A204.1 (cell line): Measurements from ENCODE around the gene SSH2.
"Not testable (repeated sequence)": the region's sequence is repeated elsewhere in the genome, so short reads cannot be mapped to it uniquely, and the experiment has no call there.

ENCODE experiments used
- FAIRE-seq: peaks from 2 replicates; lab custom pipeline; 2012; peaks lifted over from hg19 to GRCh38; lab: Jason Lieb, UNC

The SSH2 gene

DNA sequence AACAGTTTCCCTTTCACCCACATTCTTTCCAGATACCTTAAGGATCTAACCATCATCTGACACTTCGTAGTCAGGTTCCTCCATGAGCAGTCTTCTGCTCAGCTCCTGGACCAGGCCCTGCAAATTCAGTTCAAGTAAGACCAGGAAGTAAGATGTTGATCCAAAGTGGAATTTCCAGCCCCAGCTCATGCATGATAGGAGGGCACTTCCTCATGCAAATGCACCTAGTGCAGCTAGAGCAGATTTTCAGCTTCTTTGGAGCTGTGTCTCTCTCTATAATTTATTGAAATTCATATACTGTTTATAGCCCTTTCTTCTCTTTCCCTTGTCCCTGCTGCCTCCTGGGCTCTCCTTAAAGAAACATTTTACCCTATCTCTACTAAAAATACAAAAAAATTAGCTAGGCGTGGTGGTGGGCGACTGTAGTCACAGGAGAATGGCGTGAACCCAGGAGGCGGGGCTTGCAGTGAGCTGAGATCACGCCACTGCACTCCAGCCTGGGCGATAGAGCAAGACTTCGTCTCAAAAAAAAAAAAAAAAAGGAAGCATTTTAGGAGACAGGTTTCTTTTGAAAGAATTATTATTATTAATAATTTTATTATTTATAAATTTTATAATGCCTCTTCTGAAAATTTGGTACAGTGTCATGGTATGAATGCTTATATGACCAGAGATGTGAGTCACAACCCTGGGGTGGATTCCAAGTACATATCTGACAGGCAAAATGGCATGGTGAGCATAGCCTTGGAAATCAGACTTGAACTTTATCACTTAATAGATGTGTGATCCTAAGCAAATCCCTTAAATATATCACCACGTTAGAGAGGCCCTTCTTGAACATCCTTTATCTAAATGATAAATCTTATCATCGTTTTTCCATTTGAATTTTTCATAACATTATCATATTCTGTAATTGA is 94.3 kb downstream of the SSH2 start:
- FAIRE-seq, result no peak

DNA sequence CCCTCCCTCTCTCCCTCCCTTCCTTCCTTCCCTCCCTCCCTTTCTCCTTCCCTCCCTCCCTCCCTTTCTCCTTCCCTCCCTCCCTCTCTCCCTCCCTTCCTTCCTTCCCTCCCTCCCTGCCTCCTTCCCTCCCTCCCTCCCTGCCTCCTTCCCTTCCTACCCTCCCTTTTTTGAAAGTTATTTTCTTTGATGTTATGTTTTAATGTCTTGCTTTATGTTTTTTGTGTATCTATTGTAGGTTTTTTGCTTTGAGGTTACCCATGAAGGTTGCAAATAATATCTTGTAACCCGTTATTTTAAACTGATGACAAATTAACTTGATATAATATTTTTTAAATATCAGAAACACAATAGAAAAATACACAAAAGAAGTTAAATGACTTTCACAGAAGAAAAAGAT is 96.2 kb downstream of the SSH2 start:
- FAIRE-seq, result no peak

DNA sequence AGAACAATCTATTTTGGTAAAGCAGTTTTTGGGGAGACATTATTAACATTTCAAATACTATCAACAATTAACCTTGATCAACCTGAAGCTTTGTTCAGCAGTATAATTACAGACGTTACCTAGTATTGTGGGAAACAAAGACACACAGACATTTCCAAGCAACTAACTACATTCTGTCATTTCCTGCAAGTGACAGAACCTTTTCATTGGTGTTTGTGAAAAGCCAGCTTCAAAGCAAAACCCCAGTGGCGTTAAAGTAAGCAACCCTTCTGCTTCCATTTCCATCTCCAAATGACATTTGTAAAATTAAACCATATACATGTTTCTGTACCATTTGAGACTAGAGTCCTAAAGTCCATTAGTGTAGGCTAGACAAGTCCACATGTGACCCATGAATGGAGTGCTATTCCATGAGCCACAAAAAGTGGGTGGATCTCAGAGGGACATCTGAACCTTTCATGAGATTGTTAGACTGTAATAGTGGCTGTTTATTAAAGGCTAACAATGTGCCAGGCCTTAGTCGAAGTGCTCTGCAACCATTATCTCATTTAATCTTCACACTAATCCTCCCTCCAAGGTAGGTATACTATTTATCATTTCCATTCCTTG is 101.2 kb downstream of the SSH2 start:
- FAIRE-seq, result no peak

DNA sequence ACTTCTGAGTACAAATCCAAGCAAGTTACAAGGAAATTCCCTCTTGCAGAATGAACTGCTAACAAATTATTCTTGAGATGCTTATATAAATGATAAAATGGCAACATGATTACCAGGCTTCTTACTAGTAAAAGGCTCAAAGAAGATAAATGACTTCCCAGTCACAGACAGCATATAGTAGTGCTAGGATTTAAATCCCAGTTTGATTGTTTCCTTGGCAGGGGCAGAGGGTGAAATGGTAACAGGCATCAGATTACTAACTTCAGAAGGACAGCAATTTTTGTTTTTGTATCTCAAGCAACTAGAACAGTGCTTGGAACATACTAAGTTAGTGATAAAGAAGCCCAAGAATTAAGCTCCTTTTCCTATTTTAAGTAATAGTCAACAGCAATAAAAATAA is 102.8 kb downstream of the SSH2 start:
- FAIRE-seq, result no peak

DNA sequence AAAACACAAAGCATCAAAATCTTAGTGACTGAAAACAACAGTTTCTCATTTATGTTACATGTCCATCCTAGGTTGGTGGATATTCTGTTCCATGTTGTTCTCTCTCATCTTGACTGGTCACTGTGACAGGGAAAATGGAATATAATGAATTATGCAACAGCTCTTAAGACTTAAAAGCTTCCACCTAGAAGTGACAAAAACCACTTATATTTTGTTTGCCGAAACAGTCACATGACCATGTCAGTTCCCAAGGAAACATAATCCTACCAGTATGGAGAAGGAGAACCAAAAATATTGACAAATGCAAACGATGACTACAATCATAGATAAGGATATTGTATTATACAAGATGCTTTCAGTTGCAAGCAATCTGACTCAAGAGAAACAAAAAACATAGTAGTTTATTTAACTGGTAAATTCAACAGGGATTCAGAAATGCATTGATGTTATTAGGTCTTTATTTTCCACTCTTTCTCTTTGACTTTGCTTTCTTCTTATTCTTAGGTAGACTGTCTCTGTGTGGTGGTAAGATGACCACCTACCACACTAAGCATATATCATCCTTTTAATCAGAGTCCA is 103.8 kb downstream of the SSH2 start:
- FAIRE-seq, result no peak

DNA sequence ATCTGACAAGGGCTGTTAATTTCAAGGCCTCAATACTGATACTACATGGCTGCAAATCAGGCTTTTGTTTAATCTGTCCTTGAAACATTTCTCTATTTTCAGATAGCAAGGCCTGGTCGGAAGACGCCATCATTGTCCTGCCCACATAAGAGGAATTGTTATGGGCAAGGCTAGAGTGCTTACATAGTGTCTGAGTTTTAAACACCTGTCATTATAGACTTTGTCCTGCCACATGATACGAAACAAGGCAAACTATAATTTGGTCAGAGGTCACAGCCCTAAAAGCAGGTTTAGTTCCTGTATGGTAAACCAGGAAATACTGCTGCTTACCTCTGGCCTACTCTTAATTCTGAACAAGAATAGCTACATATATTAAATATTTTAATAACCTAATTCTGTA is 104.4 kb downstream of the SSH2 start:
- FAIRE-seq, result no peak

DNA sequence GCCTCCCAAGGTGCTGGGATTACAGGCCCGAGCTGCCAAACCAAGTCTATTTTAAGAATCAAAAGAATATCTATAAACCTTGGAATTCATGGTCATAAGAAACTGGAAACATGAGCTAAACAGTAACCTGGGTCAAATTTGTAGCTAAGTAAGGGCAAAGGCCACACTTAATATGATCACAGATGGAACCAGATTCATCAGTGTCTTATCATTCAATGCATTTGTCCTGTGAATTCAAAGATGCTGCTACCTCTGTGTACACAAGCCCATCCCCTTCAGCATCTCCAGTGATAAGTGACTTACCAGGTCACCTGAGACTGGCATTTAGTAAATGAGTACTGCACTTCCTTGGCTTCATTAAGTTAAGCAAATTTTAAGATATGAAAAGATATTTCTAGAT is 108.1 kb downstream of the SSH2 start:
- no peak for FAIRE-seq

DNA sequence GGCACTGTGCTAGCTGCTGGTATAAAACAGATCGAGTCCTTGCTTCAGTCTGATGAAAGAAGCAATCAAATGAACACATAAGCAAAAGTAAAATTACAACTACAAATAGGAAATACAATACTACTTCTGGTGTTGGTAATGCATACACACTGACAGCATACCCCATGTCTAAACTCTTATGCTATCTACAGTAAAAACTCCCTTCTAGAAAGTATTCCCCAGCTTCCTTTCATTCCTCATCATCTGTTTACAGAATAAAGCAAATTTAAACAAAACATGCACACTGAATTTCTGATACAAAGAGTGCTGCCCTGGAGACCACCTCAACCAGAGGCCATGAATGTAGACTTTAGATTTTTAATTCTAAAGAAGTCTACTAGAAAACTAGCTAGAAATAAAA is 109.6 kb downstream of the SSH2 start:
- no peak for FAIRE-seq

DNA sequence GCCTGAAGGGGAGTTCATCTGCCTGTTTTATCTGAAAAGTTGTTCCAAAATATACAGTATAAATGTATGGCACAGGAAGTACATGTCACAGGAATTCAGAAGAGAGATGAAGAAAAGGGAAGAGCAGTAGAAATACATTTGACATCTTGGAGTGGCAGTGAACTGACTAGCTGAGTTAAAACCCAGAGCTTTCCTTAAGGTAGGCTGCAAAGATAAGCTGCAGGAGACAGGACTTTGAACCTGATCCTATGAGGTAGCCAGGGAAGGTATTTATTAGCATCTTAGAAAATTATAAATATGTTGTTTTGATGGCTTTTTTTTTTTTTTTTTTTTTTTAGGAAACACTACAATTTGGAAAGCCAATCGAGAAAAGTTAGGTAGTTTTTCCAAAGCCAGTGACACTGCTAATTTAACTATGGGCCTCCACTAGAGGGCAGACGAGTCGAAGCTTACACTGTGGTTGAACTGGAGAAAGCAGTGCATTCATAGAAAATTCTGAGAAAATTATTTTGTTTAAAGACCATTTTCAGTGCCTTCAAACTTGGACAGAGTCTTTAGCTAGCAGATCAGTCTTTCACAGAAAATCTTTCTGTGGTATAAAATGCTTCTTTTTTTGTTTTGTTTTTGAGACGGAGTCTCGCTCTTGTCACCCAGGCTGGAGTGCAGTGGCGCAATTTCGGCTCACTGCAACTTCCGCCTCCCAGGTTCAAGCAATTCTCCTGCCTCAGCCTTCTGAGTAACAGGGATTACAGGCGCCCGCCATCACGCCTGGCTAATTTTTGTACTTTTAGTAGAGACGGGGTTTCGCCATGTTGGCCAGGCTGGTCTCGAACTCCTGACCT is 122.3 kb downstream of the SSH2 start:
- peak; percentile 97 for FAIRE-seq

DNA sequence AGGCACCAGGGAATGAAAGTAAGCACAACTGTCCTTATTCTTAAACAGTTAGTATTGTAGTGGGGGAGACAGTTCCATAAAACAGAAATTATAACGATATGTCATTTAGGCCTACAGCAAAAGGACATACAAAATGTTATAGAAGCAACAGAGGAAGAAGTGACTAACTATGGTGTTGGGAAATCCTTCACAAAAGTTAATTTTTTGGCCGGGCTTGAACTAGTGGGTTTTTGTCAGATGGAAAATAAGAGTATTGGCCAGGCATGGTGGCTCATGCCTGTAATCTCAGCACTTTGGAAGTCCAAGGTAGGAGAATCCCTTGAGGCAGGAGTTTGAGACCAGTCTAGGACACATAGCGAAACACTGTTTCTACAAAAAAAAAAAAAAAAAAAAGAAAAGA is 127.8 kb downstream of the SSH2 start:
- no peak for FAIRE-seq

DNA sequence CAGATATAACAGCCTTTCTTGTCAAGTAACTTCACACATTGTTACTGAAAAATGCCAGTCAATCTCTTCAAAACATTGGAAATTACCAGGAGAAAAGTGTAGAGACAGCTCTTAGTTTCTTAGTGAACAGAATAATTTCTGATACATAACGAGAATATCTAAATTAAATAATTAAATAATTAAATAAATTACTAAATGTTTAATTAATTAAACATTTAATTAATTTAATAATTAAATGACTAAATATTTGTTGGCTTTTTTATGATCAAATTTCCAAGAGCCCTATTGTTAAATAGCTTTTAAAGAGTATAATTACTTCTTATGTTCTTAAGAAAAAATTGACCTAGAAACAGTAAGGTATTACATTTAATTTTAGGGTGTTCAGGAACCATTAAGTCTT is 129.6 kb downstream of the SSH2 start:
- peak; percentile 94 for FAIRE-seq

DNA sequence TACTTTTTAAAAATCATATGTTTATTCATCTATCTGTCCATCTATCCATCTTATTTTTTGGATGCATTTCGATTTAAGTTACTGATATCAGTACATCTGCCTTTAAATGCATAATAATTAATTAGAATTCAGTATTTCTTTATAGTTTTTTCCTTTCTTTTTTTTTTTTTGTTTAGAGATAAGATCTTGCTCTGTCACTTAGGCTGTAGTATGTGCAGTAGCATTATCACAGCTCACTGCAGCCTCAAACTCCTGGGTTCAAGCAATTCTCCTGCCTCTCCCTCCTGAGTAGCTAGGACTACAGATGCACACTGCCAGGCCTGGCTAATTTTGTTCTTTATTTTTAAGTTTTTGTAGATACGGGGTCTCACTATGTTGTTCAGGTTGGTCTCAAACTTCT is 133.4 kb downstream of the SSH2 start:
- FAIRE-seq, result no peak

DNA sequence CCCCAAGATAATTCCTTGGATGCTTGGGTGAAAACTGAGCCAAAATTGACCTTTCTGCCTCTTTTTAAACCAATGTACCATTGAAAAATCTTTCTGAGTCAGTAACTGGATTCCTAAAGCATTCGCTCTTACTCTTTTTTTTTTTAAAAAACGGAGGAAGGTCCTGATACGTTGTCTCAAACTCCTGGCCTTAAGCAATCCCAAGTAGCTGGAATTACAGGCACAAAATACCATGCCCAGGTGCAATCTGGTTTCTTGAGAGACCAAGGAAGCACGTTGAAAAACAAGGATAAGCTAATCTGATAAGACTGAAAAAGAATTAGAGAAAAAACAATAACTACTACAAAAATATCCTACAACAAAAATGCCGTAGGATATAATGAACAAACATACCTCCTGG is 136.5 kb downstream of the SSH2 start:
- no peak for FAIRE-seq

DNA sequence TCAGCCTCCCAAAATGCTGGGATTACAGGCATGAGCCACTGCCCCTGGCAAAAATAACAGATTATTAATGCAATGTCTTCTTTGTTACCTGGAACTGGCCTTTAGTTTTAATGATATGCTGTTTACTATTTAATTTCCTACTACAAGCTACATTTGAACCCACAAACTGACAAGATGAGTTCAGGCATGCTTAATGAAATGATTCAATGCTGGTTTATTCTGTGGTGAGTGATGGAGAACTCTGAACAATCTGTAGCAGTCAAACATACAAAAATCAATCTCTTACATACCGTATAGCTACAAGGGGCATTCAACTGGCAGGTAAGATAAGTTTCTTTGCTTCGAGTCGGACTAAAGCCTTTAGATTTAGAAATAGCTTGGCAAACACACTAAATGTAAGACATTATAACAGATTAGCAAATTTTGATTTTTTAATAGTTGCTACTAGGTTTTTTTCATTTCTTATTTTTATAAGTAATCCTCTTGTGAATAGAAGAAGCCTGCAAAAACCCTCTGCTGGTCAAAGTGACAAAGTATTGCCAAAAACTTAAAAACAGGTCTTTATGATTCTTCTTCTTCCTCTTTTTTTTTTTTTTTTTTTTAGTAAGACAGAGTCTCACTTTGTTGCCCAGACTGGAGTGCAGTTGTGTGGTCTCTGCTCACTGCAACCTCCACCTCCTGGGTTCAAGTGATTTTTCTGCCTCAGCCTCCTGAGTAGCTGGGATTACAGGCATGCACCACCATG is 138.5 kb downstream of the SSH2 start:
- FAIRE-seq, result no peak

DNA sequence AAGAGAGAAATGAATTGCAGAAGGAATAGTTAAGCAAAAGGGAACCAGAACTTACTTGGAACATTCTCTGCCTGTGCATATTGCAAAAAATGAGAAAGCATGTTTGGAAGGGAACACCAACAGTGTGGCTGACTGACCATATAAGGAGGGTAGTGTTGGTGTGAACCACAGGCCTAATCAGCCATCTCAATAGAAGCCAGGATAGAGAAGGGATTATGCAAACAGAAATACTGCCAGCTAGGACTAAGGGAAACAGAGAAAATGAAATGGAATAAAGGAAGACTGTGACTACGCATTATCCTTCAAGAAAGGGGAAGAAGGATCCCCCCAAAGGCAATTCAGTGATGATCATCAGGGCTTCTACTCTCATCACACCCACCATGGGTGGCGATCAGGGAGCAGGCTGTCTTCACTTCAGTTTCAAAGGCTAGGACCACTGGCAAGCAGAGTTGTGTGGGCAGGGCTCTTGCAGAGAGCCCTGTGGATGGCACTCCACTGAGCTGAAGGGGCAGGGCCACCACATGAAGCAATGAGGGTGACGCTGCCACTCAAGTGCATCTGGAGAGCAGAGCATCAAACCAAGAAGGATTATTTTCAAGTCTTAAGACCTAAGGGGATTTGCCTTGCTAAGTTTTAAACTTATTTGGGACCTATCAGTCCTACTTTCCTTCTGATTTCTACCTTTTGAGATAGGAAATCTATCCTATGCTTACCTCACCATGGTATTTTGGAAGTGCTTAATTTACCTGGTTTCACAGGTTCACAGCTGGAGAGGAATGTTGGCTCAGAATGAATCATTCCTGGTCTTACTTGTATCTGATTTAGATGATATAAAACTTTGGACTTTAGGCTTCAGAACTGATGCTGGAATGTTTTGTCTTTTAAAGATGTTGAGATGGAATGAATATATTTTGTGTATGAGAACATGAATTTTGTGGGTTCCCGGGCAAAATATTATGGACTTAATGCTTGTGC is 140.5 kb downstream of the SSH2 start:
- FAIRE-seq, result no peak

DNA sequence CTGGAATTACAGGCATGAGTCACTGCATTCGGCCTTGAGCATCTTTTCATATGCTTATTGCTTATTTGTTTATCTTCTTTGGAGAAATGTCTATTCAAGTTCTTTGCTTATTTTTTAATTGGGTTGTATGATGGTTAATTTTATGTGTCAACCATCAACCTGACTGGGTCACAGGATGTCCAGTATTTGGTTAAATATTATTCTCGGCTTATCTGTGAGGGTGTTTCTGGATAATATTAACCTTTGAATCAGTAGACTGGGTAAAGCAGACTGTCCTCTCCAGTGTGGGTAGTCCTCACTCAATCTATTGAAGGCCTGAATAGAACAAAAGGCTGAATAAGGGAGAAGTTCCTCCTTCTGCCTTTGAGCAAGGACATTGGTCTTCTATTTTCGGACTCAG is 142.0 kb downstream of the SSH2 start:
- no peak for FAIRE-seq

DNA sequence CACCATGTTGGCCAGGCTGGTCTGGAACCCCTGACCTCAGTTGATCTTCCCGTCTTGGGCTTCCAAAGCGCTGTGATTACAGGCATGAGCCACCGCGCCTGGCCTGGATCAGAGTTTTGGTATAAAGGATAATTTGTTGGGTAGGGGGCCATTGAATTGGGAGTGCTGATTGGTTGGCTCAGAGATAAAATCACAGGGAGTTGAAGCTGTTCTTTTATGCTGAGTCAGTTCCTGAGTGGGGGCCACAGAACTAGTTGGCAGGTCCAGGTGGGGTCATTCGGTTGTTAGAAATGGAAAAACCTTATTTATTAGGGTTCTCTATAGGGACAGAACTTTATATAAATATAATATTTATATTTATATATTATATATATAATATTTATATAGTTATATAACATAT is 147.1 kb downstream of the SSH2 start:
- FAIRE-seq, result no peak

DNA sequence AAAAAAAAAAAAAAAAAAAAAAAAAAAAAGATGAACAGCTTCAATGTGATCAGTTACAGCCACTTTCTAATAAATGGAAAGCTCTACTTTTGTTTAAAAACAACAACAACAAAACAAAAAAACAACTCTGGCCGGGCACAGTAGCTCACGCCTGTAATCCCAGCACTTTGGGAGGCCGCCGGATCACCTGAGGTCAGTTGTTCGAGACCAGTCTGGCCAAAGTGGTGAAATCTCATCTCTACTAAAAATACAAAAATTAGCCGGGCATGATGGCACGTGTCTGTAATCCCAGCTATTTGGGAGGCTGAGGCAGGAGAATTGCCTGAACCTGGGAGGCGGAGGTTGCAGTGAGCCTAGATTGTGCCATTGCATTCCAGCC is 150.2 kb downstream of the SSH2 start:
- FAIRE-seq, result not testable (repeated sequence)

DNA sequence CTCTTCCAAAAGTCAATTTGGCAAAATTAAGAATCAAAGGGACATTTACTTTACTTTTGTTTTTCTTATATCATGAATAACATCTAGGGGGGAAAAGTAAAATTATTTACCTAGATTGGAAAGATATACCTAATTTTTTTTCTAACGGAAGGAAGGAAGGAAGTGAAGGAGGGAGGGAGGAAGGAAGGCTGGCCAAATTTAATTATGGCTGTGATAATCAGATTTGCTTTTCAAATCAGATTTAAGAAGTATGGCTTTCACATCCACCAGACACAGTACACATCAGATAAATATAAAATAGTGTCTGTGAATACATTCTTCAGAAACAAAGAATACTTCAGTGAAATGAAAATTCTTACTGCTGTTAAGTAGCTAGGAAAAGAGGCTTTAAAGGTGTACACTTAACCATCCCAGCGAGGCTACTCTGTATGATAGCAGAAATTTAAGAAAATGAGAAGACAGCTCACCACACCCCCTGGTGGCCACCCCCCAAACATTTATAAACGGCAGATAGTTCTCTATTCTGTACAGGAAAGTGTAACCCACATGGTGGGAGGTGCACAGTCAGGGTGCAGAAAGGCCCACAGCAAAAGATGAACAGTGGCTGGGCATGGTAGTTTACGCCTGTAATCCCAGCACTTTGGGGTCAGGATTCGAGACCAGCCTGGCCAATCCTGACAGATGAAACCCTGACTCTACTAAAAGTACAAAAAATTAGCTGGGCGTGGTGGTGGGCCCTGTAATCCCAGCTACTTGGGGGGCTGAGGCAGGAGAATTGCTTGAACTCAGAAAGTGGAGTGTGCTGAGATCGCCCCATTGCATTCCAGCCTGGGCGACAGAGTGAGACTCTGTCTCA is 150.8 kb downstream of the SSH2 start:
- FAIRE-seq, result peak; percentile 92

DNA sequence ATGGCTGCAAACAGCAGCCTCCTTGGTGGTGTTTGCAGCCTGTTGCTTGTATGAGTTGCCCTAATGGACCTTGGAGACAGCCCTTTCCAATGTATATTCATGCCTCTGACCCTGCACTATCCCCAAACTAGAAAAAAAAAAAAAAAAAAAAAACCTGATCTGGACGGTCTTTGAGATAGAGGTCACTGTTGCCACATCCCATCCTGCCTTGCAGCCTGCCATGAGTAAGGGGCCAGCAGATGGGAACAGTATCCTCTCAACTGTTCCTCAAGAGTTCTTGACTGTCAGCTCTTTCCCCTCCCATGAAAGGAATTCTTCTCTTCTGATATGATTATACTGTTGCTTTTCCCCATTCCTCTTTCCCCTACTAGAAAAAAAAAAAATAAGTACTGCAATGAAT is 152.4 kb downstream of the SSH2 start:
- no peak for FAIRE-seq
